Right atrium auricular region (tissue), 2 donors: Measurements from ENCODE around the gene CRYBB1. TPM values are rescaled to one million over a fixed set of nuclear protein-coding genes. Genes with fewer than 3 reads are reported as not detected.

Source experiments
- DNase-seq: peaks from one replicate; pipeline ENCODE4 v3.0.0-alpha.2; 2019; ENCODE audit warnings: low spot score
- H3K27ac ChIP-seq, 2 donors: fragments of 200-600 bp; sonication (generic); 1 replicate in 1 of 2; 2 replicates in 1 of 2; pipeline ENCODE4 v1.5.1; 2016 to 2019
- H3K27me3 ChIP-seq, 2 donors: fragments of 200-600 bp; sonication (generic); one replicate each; pipeline versions ENCODE4 v1.5.1 to v1.6.0; 2017 to 2019
- H3K36me3 ChIP-seq: fragments of 200-600 bp; sonication (generic); one replicate; pipeline ENCODE4 v1.5.1; 2016
- H3K4me1 ChIP-seq, 2 donors: fragments of 200-600 bp; sonication (generic); one replicate each; pipeline versions ENCODE4 v1.5.1 to v1.6.0; 2017 to 2019
- H3K4me3 ChIP-seq, 2 donors: fragments of 200-600 bp; sonication (generic); 1 replicate in 1 of 2; 2 replicates in 1 of 2; pipeline ENCODE4 v1.5.1; 2017 to 2019; ENCODE audit warnings: mild to moderate bottlenecking in 1 of 2, moderate library complexity in 1 of 2
- H3K9me3 ChIP-seq, 2 donors: fragments of 200-600 bp; sonication (generic); one replicate each; pipeline ENCODE4 v1.5.1; 2019
- total RNA-seq, 2 donors: library from RNA; depleted of rRNA; stranded (reverse); fragments of >200 nt; gene quantifications; one replicate each; pipeline ENCODE4 v1.1.0, GENCODE V29; 2016
- TF ChIP-seq, protein P1 (sequence below), 2 donors: fragments of 200-600 bp; sonication (generic); IDR thresholded peaks; one replicate each; pipeline ENCODE4 v1.5.1; 2019; ENCODE audit warnings: antibody characterized with exemption in 2 of 2

CRYBB1 gene
- total RNA-seq, 2 donors from 2014 or later: 0.79 to 1.7 TPM

DNA sequence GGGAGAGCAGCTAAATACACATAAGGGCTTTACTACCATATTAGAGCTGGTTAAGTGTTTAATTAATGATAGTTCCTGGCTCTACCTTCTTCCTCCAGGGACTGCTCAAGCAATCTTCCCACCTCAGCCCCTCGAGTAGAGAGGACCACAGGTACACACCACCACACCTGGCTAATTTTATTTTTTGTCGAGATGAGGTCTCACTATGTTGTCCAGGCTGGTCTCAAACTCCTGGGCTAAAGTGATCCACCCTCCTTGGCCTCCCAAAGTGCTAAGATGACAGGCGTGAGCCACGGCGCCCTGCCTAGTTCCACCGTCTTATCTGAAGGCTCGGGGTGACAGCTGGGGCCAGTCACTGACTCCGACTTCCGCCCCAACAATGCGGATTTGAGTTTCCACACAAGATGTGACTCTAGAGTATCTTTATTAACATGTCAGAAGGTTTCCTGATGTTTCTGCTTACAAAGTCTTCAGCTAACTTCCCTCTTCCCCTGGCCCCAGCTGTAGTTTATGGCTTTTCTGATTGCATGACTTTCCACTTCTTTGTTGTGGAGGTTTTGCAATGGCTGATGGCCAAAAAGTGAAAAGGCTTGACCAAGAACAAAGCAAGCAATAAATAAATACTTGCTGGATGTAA lies 44.7 kb downstream of the CRYBB1 start:
- Histone ChIP-seq H3K9me3 (no peaks in the 10 kb centered on the region), H3K4me3 (no peak overlapping the region), H3K27ac (peak overlapping the region; percentile 3 to 31), H3K36me3 (no peaks in the 10 kb centered on the region), H3K27me3 (no peaks in the 10 kb centered on the region), H3K4me1 (peaks cover 0 to 52% of the 10 kb centered on the region in 2 donors)
- TF ChIP-seq, protein P1, sequence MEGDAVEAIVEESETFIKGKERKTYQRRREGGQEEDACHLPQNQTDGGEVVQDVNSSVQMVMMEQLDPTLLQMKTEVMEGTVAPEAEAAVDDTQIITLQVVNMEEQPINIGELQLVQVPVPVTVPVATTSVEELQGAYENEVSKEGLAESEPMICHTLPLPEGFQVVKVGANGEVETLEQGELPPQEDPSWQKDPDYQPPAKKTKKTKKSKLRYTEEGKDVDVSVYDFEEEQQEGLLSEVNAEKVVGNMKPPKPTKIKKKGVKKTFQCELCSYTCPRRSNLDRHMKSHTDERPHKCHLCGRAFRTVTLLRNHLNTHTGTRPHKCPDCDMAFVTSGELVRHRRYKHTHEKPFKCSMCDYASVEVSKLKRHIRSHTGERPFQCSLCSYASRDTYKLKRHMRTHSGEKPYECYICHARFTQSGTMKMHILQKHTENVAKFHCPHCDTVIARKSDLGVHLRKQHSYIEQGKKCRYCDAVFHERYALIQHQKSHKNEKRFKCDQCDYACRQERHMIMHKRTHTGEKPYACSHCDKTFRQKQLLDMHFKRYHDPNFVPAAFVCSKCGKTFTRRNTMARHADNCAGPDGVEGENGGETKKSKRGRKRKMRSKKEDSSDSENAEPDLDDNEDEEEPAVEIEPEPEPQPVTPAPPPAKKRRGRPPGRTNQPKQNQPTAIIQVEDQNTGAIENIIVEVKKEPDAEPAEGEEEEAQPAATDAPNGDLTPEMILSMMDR (IDR thresholded peaks at IDR 0.05): no peak
- DNase-seq: peak; percentile 79

DNA sequence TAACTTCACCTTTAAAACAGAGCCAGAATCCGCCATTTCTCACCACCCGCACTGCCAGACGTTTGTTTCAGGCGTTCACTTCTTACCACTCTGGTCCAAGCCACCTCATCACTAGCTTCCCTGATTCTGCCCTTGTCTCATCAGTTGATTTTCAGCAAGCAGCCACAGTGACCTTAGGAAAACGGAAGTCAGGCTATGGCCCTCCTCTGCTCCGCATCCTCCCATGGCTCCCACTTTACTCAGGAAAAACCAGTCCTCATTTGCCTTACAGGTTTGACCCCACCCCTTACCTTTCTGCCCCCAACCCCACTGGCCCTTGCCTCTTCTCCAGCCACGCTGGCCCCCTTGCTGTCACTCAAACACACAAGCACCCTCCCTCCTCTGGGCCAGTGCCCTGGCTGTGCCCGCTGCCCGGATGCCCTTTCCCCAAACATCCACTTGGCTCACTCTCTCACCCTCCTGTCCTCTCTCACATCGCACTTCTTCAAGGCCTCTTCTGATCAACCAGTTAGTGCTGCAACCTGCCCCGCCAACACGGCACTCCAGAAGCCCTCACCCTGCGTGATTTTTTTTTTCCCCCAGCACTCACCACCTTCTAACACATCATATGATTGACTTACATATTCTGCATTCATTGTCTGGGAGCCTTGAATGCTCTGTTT lies 46.8 kb downstream of the CRYBB1 start:
- Histone ChIP-seq H3K4me1 (peaks cover 0 to 52% of the 10 kb centered on the region in 2 donors), H3K27me3 (no peaks in the 10 kb centered on the region), H3K36me3 (no peaks in the 10 kb centered on the region), H3K4me3 (no peak overlapping the region), H3K9me3 (no peaks in the 10 kb centered on the region), H3K27ac (peak overlapping the region; percentile 22 to 71)
- DNase-seq: no peak
- TF ChIP-seq, protein P1 (IDR thresholded peaks at IDR 0.05): no peak

DNA sequence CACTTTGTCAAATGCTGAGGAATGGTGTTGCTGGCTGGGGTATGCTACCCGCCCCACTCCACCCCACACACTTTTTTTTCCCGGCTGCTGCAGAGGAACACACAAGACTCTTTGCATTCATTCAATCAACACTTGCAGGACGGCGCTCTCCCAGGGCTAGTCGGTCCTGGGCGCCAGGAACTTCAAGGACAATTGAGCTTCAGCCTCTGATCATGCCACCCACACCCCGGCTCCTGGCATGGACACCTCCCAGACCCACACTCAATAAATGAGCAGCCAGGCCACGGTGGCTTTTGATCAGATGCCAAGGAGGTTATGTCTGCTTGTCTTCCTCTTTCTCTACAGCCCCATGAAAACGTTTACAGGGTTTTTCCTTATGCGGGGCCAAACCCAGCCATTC lies 47.7 kb downstream of the CRYBB1 start:
- H3K4me1 ChIP-seq: peaks cover 0 to 50% of the 10 kb centered on the region in 2 donors
- no peaks in the 10 kb centered on the region for H3K9me3 ChIP-seq
- no peaks in the 10 kb centered on the region for H3K27me3 ChIP-seq
- DNase-seq: no peak
- no peak overlapping the region for H3K4me3 ChIP-seq
- peak overlapping the region in 1 of 2 donors; percentile 71 for H3K27ac ChIP-seq
- TF ChIP-seq, protein P1 (IDR thresholded peaks at IDR 0.05): no peak
- H3K36me3 ChIP-seq: no peaks in the 10 kb centered on the region

DNA sequence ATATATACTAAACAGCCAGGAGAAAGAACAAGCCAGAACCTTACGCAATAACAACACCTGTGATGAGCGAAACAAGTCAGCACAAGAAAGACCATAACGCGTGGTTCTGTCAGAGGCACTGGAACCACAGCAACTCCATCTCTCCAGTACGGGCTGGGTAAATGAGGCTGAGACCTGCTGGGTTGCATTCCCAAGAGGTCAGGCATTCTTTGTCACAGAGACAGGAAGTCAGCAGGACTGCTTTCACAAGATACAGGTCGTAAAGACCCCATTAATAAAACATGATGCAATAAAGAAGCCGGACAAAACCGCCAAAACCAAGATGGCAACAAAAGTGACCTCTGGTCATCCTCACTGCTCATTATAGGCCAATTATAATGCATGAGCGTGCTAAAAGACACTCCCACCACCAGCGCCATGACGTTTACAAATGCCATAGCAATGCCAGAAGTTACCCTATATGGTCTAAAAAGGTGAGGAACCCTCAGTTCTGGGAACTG lies 49.6 kb downstream of the CRYBB1 start:
- DNase-seq: no peak
- no peak overlapping the region for H3K4me3 ChIP-seq
- no peak overlapping the region for H3K27ac ChIP-seq

DNA sequence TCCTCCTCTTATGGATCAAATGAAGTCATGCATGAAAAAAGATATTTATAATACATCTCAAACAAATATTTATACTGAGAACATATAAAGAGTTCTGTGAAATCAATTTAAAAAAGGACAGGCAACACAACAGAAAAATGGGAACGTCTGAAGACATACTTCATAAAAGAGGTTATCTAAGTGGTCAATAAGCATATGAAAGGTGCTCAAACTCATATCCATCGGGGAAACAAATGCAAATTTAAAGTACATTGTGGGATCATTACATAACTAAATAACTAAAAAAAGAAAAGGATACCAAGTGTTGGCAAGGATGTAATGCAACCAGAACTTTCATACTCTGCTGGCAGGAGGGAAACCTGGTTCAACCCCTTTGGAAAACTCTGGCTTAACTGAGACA lies 50.2 kb downstream of the CRYBB1 start:
- no peaks in the 10 kb centered on the region for H3K27me3 ChIP-seq
- H3K9me3 ChIP-seq: no peaks in the 10 kb centered on the region
- TF ChIP-seq, protein P1 (IDR thresholded peaks at IDR 0.05): no peak
- no peak overlapping the region for H3K27ac ChIP-seq
- peaks cover 0 to 30% of the 10 kb centered on the region in 2 donors for H3K4me1 ChIP-seq
- no peak overlapping the region for H3K4me3 ChIP-seq
- no peaks in the 10 kb centered on the region for H3K36me3 ChIP-seq
- DNase-seq: no peak

More for the DNA sequence above, 49.6 kb downstream of the CRYBB1 start:
- Histone ChIP-seq H3K4me1 (peaks cover 0 to 35% of the 10 kb centered on the region in 2 donors), H3K36me3 (no peaks in the 10 kb centered on the region), H3K27me3 (no peaks in the 10 kb centered on the region), H3K9me3 (no peaks in the 10 kb centered on the region)
- TF ChIP-seq, protein P1 (IDR thresholded peaks at IDR 0.05): no peak
